Measurements from ENCODE around the gene STAB2.

DNA sequence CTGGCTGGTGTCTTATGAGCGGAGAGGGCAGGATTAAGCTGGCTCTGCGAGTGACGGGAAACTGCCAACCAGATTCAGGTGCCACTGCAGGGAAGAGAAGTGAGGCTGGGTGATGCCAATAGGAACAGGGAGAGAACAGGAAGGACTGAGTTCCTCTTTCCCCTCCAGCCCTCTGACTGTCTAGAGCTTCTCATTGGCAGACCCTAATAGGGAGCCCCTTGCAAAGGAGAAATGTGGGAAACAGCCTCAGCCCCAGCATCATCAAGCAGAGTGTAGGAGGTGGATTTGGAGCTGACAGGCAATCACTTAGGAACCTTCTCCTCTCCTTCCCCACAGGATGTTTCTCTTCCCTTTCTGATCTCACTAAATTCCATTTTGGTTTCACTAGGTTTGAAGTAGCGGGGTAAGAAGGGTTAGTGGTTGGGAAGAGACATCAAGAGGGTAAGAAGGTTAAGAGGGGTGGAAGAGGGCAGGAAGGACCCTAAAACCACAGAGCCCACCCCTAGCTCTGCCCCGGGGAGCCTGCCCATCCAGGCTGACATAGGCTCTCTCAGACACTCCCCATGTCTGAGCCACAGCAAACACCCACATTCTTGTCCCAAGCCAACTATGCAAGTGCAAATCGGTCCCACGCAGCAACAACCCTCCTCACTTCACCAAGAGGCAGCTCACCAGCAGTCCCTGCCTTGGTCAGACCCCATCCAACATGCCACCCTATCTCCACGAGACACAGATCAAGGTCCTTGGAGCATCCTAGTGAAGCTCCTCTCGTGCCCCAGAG lies 111.1 kb downstream of the STAB2 start:
- TF ChIP-seq, protein P1, sequence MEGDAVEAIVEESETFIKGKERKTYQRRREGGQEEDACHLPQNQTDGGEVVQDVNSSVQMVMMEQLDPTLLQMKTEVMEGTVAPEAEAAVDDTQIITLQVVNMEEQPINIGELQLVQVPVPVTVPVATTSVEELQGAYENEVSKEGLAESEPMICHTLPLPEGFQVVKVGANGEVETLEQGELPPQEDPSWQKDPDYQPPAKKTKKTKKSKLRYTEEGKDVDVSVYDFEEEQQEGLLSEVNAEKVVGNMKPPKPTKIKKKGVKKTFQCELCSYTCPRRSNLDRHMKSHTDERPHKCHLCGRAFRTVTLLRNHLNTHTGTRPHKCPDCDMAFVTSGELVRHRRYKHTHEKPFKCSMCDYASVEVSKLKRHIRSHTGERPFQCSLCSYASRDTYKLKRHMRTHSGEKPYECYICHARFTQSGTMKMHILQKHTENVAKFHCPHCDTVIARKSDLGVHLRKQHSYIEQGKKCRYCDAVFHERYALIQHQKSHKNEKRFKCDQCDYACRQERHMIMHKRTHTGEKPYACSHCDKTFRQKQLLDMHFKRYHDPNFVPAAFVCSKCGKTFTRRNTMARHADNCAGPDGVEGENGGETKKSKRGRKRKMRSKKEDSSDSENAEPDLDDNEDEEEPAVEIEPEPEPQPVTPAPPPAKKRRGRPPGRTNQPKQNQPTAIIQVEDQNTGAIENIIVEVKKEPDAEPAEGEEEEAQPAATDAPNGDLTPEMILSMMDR (IDR thresholded peaks at IDR 0.05): no peak
- TF ChIP-seq POLR2A (IDR thresholded peaks at IDR 0.05): no peak

All from esophagus squamous epithelium (tissue), 4 donors.